ENCODE data around the gene C11orf98. TPM values are rescaled to one million over a fixed set of nuclear protein-coding genes. Genes with fewer than 3 reads are reported as not detected.

C11orf98 gene
- total and polyA plus RNA-seq, 2 donors (not counting 3 experiments of a cell fraction or from before 2014, with no cell fraction given): 39.5 to 61.0 TPM

- Histone ChIP-seq H3K27ac (ENCODE audit: insufficient read depth, low read depth, low read length) (peak overlapping the region; percentile 73), H4K20me1 (replicated peaks; ENCODE audit: control insufficient read depth, extremely low read depth, insufficient read depth, low read length) (no peaks in the 10 kb centered on the region), H3K9me3 (replicated peaks; ENCODE audit: control insufficient read depth, insufficient read depth, low read length) (no peaks in the 10 kb centered on the region), H3K36me3 (ENCODE audit: control insufficient read depth in 2 of 2, extremely low read depth in 1 of 2, insufficient read depth in 2 of 2, low read length in 2 of 2) (peaks cover 8 to 13% of the 10 kb centered on the region in 2 experiments), H3K9ac (replicated peaks; ENCODE audit: extremely low read depth, insufficient read depth, low read length) (peak overlapping the region; percentile 78), H3K27me3 (ENCODE audit: control insufficient read depth in 2 of 2, insufficient read depth in 2 of 2, low read length in 2 of 2) (no peaks in the 10 kb centered on the region), H3K4me2 (ENCODE audit: insufficient read depth, low read length) (peak overlapping the region; percentile 85), H3K79me2 (ENCODE audit: control insufficient read depth, insufficient read depth, low read length) (no peaks in the 10 kb centered on the region), H3K4me1 (ENCODE audit: control insufficient read depth, extremely low read depth, insufficient read depth, low read length) (peaks cover 25% of the 10 kb centered on the region), H3K9me1 (replicated peaks; ENCODE audit: control insufficient read depth, extremely low read depth, insufficient read depth, low read length) (no peaks in the 10 kb centered on the region), H2AFZ (ENCODE audit: low read depth, low read length) (peak overlapping the region; percentile 50), H3K4me3 (replicated peaks in 1 of 3; ENCODE audit: insufficient read depth in 1 of 3, low read depth in 1 of 3, low read length in 3 of 3) (peak overlapping the region; percentile 5 to 68 (median 58))
- intact Hi-C loops (cut with micrococcal nuclease) (loop anchor here (1.0 to 5.0 kb wide), 3 partner anchors 19 to 56 kb away; partner anchors contain the start of genes C11orf98, CSKMT, HNRNPUL2 and INTS5), dilution Hi-C loops (cut with MboI; ENCODE audit: extremely low pct_ligation_motif_present, low sequenced_read_pairs) (no loop called here)
- no TSS peak for BruUV-seq (replicated peaks)
- FAIRE-seq (no peak), DNase-seq (ENCODE audit: low read depth, low spot score) (no peak)
- TF ChIP-seq POLR2A (IDR thresholded peaks at IDR 0.05; ENCODE audit: low read depth, low read length) (no peak), FOS (IDR thresholded peaks at IDR 0.05; ENCODE audit: borderline replicate concordance, insufficient read depth, low read length) (no peak), MYC (IDR thresholded peaks at IDR 0.05; ENCODE audit: low read depth, low read length) (no peak), GATA2 (IDR thresholded peaks at IDR 0.05; ENCODE audit: insufficient read depth, insufficient read length, low read depth, low read length) (no peak), CTCF (IDR thresholded peaks at IDR 0.05; ENCODE audit: extremely low read depth in 1 of 2, insufficient read depth in 1 of 2, low read depth in 1 of 2, low read length in 2 of 2) (no peak), MAX (IDR thresholded peaks at IDR 0.05; ENCODE audit: insufficient read depth, insufficient read length) (no peak), EZH2 (IDR thresholded peaks at IDR 0.05; ENCODE audit: borderline replicate concordance, low read depth, low read length, severe bottlenecking) (no peak), POLR2AphosphoS5 (IDR thresholded peaks at IDR 0.05; ENCODE audit: insufficient read depth, low read depth, low read length) (no peak), JUN (IDR thresholded peaks at IDR 0.05; ENCODE audit: borderline replicate concordance, insufficient read depth, insufficient read length, low read depth) (no peak)
- ChIA-PET POLR2A (interaction anchor here (1.0 to 2.8 kb wide), 4 partner anchors 19 to 147 kb away, joined by 5 to 8 read pairs (median 6); partner anchors contain the start of genes C11orf98, CSKMT and HNRNPUL2), CTCF (interaction anchor here (1.0 to 1.7 kb wide), 6 partner anchors 19 to 172 kb away, joined by 3 to 7 read pairs (median 4); partner anchors contain the start of genes C11orf98, CSKMT, HNRNPUL2 and SLC3A2)
Measured at GRCh38 chr11:62708793-62709192, 43.8 kb upstream of the C11orf98 start.

Measured in endothelial cell of umbilical vein (primary cell).